ENCODE results near the gene PDSS2.

PDSS2 gene

DNA sequence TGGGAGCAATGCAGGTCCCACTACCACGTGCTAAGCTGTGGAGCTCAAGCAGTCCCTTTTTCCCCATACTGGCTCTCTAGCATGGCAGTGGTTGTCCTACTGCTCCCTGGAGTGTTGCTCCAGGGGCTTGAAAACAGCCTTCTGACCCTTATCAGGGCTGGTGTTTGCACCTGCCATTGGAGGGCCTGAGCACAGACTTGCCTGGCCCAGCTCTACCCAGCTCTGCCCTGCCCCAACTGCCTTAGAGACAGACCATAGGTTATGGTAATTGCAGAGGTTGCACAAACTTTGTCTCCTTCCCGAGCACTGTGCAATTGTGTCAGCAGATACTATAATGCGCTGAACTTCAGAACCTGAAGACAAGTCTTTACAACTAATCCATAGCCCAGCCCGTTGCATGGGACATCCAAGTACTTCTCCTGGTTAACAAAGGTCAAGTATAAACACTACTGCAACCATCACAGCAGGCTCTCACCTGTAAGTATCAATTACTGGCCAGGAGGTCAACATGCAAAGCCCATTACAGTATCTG is 58.7 kb downstream of the PDSS2 start:
- Mint-ChIP-seq H3K36me3 (ENCODE audit: insufficient read depth) (peaks cover 2% of the 10 kb centered on the region), H3K4me1 (peaks cover 17% of the 10 kb centered on the region), H3K9me3 (peaks cover 24% of the 10 kb centered on the region), H3K27me3 (no peaks in the 10 kb centered on the region), H3K27ac (ENCODE audit: low read depth) (no peak overlapping the region), H3K4me3 (no peak overlapping the region)
- ATAC-seq (replicated peaks; ENCODE audit: extremely low read depth, poor library complexity, severe bottlenecking): no peak
- DNase-seq (ENCODE audit: low spot score in 2 of 2): no peak

DNA sequence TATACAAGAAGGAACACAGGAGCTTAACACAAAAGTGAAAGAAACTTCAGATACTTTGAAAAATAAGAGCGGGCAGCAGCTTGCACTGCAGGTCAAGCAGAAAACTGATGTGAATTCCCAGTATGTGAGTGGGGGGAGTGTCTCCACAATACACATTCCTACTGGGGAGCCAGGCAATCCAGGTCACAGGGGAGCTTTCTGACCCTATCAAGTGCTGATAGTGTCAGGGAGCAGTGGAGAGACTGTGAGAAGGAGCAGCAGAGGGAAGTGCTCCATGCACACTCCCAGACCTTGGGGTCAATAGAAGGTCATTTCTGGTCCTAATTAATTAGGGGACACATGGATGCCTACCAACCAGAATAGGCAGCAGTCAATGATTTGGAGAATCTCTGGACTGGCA is 59.4 kb downstream of the PDSS2 start:
- Mint-ChIP-seq H3K36me3 (ENCODE audit: insufficient read depth) (no peaks in the 10 kb centered on the region), H3K4me3 (no peak overlapping the region), H3K27ac (ENCODE audit: low read depth) (no peak overlapping the region), H3K27me3 (no peaks in the 10 kb centered on the region), H3K4me1 (peaks cover 12% of the 10 kb centered on the region), H3K9me3 (peaks cover 21% of the 10 kb centered on the region)
- no peak for DNase-seq (ENCODE audit: low spot score in 2 of 2)
- no peak for ATAC-seq (replicated peaks; ENCODE audit: extremely low read depth, poor library complexity, severe bottlenecking)

DNA sequence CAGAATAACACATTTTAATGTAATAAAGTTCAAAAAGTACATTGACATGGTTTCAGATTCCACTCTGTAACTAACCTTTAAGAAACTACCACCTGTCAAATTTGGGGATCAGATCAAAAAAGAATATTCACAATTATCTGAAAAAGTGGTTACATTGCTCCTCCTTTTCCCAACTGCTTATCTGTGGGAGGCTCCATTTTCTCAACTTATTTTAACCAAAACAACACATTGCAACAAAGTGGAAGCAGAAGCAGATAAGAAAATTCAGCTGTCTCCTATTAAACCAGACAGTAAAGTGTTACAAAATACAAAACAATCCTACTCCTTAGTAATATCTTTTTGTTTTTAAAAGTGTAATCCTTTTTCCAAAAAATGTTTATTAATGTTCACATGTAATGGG is 61.4 kb downstream of the PDSS2 start:
- Mint-ChIP-seq H3K9me3 (peaks cover 17% of the 10 kb centered on the region), H3K36me3 (ENCODE audit: insufficient read depth) (peaks cover 2% of the 10 kb centered on the region), H3K27ac (ENCODE audit: low read depth) (no peak overlapping the region), H3K4me1 (peaks cover 11% of the 10 kb centered on the region), H3K27me3 (no peaks in the 10 kb centered on the region), H3K4me3 (no peak overlapping the region)
- no peak for DNase-seq (ENCODE audit: low spot score in 2 of 2)
- no peak for ATAC-seq (replicated peaks; ENCODE audit: extremely low read depth, poor library complexity, severe bottlenecking)

DNA sequence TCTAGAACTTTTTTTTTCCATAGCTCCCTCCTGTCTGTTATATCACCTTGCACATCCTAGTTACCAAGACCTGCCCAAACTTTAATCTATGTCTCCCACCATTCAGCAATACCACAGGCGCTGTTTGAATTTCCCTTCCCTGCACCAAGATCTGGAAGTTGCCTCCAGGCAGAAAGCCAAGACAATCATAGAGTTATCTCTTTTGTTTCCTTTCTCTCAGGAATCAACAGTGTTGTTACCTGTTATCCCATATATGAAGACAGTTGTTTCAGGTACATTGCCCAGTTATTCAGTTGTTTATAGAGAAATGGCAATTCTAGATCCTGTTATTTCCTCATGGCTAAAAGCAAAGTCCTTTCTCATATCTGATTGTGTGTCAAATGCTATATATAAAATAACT is 63.2 kb downstream of the PDSS2 start:
- Mint-ChIP-seq H3K4me1 (peaks cover 11% of the 10 kb centered on the region), H3K9me3 (peaks cover 21% of the 10 kb centered on the region), H3K27me3 (no peaks in the 10 kb centered on the region), H3K27ac (ENCODE audit: low read depth) (no peak overlapping the region), H3K4me3 (no peak overlapping the region), H3K36me3 (ENCODE audit: insufficient read depth) (peaks cover 2% of the 10 kb centered on the region)
- ATAC-seq (replicated peaks; ENCODE audit: extremely low read depth, poor library complexity, severe bottlenecking): no peak
- DNase-seq (ENCODE audit: low spot score in 2 of 2): no peak

DNA sequence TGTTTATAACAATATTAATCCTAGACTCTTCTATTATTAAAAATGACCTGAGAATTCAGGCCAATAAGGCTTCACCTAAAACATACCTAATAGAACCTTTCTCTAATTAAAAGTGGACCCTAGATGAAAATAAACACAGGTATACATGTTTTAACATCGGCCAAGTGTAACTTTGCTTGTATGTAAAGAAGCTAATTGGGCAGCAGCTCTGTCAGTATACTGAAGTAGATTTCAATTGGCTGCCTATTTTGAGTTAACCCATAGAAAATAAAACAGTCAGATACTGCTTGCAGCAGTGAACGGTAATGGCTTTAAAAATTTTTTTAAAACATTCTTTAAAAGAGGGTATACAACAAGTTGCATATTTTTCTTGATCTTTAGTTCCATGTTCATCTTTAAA is 67.3 kb downstream of the PDSS2 start:
- no peaks in the 10 kb centered on the region for H3K27me3 Mint-ChIP-seq
- H3K4me1 Mint-ChIP-seq: peaks cover 11% of the 10 kb centered on the region
- H3K36me3 Mint-ChIP-seq (ENCODE audit: insufficient read depth): peaks cover 3% of the 10 kb centered on the region
- no peak overlapping the region for H3K27ac Mint-ChIP-seq (ENCODE audit: low read depth)
- DNase-seq (ENCODE audit: low spot score in 2 of 2) (no peak), ATAC-seq (replicated peaks; ENCODE audit: extremely low read depth, poor library complexity, severe bottlenecking) (no peak)
- peaks cover 21% of the 10 kb centered on the region for H3K9me3 Mint-ChIP-seq
- H3K4me3 Mint-ChIP-seq: no peak overlapping the region

DNA sequence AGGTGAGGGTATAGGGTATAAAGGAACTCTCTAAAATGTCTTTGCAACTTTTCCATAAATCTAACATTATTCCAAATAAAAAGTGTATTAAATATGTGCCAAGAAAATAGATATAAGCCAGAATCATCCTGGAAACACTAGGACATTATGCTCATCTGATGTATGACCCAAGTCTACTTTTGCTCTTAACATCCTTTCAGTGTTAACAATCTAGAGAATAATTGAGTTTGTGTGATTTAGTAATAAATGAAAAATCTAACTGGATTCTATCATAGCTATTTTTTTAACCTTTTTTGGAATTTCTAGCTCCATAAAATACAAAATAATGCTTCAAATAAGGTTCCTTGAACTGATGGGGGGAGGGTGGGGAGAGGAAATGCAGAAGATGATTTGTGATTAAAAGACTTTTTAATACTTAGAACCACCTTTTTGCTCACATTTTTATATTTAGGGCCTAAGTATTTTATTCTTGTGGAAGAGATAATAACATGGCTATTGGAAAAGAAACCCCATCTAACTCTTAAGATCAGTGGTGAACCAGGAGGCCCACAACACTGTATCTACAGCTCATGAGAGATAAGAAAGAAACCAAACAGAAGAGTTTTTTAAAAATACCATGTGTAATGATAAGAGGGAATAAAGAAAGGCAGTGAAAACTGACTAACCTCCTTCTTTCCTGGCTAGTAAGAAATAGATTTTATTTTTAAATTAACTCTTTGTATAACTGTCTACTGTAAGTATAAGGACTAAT is 68.5 kb downstream of the PDSS2 start:
- Mint-ChIP-seq H3K36me3 (ENCODE audit: insufficient read depth) (peaks cover 3% of the 10 kb centered on the region), H3K4me3 (no peak overlapping the region), H3K9me3 (peaks cover 16% of the 10 kb centered on the region), H3K27ac (ENCODE audit: low read depth) (peak overlapping the region; percentile 16), H3K4me1 (peaks cover 19% of the 10 kb centered on the region), H3K27me3 (no peaks in the 10 kb centered on the region)
- ATAC-seq (replicated peaks; ENCODE audit: extremely low read depth, poor library complexity, severe bottlenecking) (no peak), DNase-seq (ENCODE audit: low spot score in 2 of 2) (no peak)

DNA sequence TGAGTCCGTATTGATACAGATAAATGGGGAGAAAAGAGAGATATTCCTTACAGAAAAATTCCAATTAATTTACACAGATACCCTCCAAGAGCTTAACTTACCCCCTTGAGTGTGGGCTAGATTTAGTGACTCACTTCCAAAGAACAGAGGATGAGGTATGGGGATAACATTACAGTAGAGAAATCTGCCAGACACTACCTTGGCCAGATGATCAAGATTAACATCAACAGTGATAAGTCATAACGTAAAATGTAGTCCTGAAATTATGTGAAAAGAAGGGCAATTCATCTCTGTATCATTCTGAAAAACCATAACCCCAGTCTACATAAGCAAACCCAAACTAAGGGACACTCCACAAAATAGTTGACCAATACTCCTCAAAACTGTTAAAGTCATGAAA is 69.3 kb downstream of the PDSS2 start:
- no peak for ATAC-seq (replicated peaks; ENCODE audit: extremely low read depth, poor library complexity, severe bottlenecking)

DNA sequence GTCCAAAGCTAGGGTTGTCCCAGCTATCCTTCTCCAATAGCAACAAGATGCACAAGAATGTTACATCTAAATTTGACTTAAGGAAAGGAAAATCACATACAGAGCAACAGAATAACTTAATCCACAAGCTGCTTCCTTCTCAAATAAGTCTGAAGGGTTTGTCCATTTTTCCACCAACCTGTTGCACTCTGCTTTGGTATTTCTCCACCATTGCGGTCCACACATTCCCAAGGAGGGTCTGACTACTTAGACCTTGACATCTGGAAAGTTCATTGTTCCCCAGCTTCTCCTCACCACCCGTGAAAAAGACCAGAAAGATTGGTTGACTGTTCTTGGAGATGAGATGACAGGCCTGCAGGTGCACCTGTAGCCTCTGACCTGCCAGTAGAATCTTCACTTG is 72.5 kb downstream of the PDSS2 start:
- no peak overlapping the region for H3K27ac Mint-ChIP-seq (ENCODE audit: low read depth)
- H3K4me3 Mint-ChIP-seq: no peak overlapping the region
- H3K27me3 Mint-ChIP-seq: no peaks in the 10 kb centered on the region
- ATAC-seq (replicated peaks; ENCODE audit: extremely low read depth, poor library complexity, severe bottlenecking) (no peak), DNase-seq (ENCODE audit: low spot score in 2 of 2) (no peak)
- H3K9me3 Mint-ChIP-seq: no peaks in the 10 kb centered on the region
- peaks cover 1% of the 10 kb centered on the region for H3K36me3 Mint-ChIP-seq (ENCODE audit: insufficient read depth)
- H3K4me1 Mint-ChIP-seq: peaks cover 19% of the 10 kb centered on the region

More for the DNA sequence above, 69.3 kb downstream of the PDSS2 start:
- DNase-seq (ENCODE audit: low spot score in 2 of 2): no peak
- Mint-ChIP-seq H3K36me3 (ENCODE audit: insufficient read depth) (peaks cover 3% of the 10 kb centered on the region), H3K4me1 (peaks cover 19% of the 10 kb centered on the region), H3K9me3 (peaks cover 12% of the 10 kb centered on the region), H3K27ac (ENCODE audit: low read depth) (no peak overlapping the region), H3K4me3 (no peak overlapping the region), H3K27me3 (no peaks in the 10 kb centered on the region)

DNA sequence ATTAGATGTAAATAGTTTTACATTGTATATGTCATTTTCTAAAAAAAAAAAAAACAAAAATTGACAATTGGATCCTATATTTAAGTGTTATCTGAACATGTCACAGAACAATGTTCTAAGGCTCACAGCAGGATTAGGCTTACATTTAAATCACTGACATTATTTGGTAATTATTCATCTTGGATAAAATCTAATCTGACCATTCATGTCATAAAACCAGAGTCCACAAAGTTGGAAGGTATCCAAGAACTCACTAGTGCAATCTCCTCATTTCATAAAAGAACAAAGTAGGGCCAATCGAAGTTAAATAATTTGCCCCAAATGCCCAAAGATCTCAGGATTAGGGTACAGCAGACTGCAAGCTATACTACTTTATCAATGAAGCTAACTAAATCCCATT is 73.0 kb downstream of the PDSS2 start:
- Mint-ChIP-seq H3K9me3 (no peaks in the 10 kb centered on the region), H3K4me1 (peaks cover 19% of the 10 kb centered on the region), H3K27me3 (no peaks in the 10 kb centered on the region), H3K4me3 (no peak overlapping the region), H3K36me3 (ENCODE audit: insufficient read depth) (peaks cover 1% of the 10 kb centered on the region), H3K27ac (ENCODE audit: low read depth) (no peak overlapping the region)
- ATAC-seq (replicated peaks; ENCODE audit: extremely low read depth, poor library complexity, severe bottlenecking) (no peak), DNase-seq (ENCODE audit: low spot score in 2 of 2) (no peak)

DNA sequence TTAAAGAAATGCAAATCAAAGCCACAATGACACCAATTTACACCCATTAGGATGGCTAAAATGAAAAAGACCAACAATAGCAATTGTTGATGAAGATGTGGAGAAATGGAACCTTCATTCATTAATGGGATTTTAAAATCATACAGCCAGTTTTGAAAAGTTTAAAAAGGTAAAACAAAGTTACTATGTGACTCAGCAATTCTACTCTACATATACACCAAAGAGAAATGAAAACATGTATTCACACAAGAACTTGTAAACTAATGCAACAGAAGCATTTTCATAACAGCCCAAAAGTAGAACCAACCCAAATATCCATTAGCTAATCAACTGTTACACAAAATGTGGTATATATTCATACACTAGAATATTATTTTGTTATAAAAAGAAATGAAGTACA is 75.7 kb downstream of the PDSS2 start:
- Mint-ChIP-seq H3K4me1 (peaks cover 19% of the 10 kb centered on the region), H3K4me3 (no peak overlapping the region), H3K9me3 (no peaks in the 10 kb centered on the region), H3K27ac (ENCODE audit: low read depth) (no peak overlapping the region), H3K27me3 (no peaks in the 10 kb centered on the region), H3K36me3 (ENCODE audit: insufficient read depth) (no peaks in the 10 kb centered on the region)
- DNase-seq (ENCODE audit: low spot score in 2 of 2) (no peak), ATAC-seq (replicated peaks; ENCODE audit: extremely low read depth, poor library complexity, severe bottlenecking) (no peak)

DNA sequence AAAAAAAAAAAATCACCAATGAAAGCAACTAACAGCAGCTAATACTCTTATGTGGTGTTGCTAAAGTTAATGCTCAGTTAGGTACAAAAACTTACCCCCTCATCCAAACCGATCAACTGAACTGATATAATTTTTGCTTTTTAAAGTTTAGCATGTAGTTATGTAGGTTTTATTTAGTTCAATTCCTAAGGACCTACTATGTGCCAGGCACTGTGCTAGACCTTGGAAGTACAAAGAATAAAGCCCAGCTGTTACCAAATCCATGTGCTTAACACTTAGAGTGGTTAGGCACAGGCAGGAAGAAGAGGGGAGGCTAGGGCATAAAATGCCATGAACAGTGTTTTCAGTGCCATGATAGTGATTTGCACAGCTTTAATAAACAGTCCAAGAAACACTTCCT is 85.1 kb downstream of the PDSS2 start:
- no peaks in the 10 kb centered on the region for H3K27me3 Mint-ChIP-seq
- no peaks in the 10 kb centered on the region for H3K9me3 Mint-ChIP-seq
- H3K4me3 Mint-ChIP-seq: no peak overlapping the region
- H3K36me3 Mint-ChIP-seq (ENCODE audit: insufficient read depth): no peaks in the 10 kb centered on the region
- DNase-seq (ENCODE audit: low spot score in 2 of 2) (no peak), ATAC-seq (replicated peaks; ENCODE audit: extremely low read depth, poor library complexity, severe bottlenecking) (no peak)
- no peaks in the 10 kb centered on the region for H3K4me1 Mint-ChIP-seq
- no peak overlapping the region for H3K27ac Mint-ChIP-seq (ENCODE audit: low read depth)

DNA sequence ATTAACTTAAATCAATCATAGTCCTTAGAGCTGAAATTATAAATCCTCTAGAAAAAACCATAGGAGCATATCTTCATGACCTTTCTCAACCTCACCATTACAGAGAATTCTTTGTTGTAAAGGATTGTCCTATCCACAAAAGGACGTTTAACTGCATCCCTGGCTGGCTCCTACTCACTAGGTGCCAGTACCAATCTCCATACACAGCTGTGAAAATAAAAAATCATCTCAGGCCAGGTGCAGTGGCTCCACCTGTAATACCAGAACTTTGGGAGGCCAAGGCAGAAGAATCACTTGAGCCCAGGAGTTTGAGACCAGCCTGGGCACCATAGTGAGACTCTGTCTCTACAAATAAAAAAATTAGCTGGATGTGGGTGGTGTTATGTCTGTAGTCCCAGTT is 89.9 kb downstream of the PDSS2 start:
- no peak overlapping the region for H3K4me3 Mint-ChIP-seq
- H3K36me3 Mint-ChIP-seq (ENCODE audit: insufficient read depth): no peaks in the 10 kb centered on the region
- no peaks in the 10 kb centered on the region for H3K27me3 Mint-ChIP-seq
- ATAC-seq (replicated peaks; ENCODE audit: extremely low read depth, poor library complexity, severe bottlenecking): no peak
- DNase-seq (ENCODE audit: low spot score in 2 of 2): no peak
- H3K4me1 Mint-ChIP-seq: peaks cover 11% of the 10 kb centered on the region
- no peaks in the 10 kb centered on the region for H3K9me3 Mint-ChIP-seq
- no peak overlapping the region for H3K27ac Mint-ChIP-seq (ENCODE audit: low read depth)

DNA sequence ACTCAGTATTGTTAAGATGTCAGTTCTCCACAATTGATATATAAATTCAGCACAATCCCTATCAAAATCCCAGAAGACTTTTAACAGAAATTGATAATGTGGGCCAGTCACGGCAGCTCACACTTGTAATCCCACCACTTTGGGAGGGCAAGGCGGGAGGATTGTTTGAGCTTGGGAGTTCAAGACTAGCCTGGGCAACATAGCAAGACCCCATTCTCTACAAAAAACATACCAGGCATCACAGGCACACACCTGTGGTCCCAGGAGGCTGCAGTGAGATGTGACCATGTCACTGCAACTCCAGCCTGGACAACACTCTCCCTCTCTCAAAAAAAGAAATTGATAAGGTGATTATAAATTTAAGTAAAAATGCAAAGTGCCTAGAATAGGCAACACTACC is 90.9 kb downstream of the PDSS2 start:
- no peak overlapping the region for H3K4me3 Mint-ChIP-seq
- no peaks in the 10 kb centered on the region for H3K36me3 Mint-ChIP-seq (ENCODE audit: insufficient read depth)
- no peaks in the 10 kb centered on the region for H3K9me3 Mint-ChIP-seq
- peaks cover 11% of the 10 kb centered on the region for H3K4me1 Mint-ChIP-seq
- H3K27me3 Mint-ChIP-seq: no peaks in the 10 kb centered on the region
- DNase-seq (ENCODE audit: low spot score in 2 of 2) (no peak), ATAC-seq (replicated peaks; ENCODE audit: extremely low read depth, poor library complexity, severe bottlenecking) (no peak)
- H3K27ac Mint-ChIP-seq (ENCODE audit: low read depth): no peak overlapping the region
